Measurements from ENCODE around the gene FLNA. TPM values are rescaled to one million over a fixed set of nuclear protein-coding genes. Genes with fewer than 3 reads are reported as not detected.

FLNA gene
- total and polyA plus RNA-seq, 2 donors (not counting 3 experiments of a cell fraction or from before 2014, with no cell fraction given): 658 to 1,474 TPM

GRCh38 chrX:154325541-154325940 is 48.9 kb downstream of the FLNA start:
- DNase-seq (ENCODE audit: low read depth, low spot score) (peak; percentile 61), FAIRE-seq (peak; percentile 86)
- no peaks in the 10 kb centered on the region for H3K36me3 ChIP-seq (ENCODE audit: control insufficient read depth in 2 of 2, extremely low read depth in 1 of 2, insufficient read depth in 2 of 2, low read length in 2 of 2)
- no TSS peak for BruUV-seq (replicated peaks)
- ChIA-PET CTCF (interaction anchor here (1.4 kb wide), 1 partner anchor 9 kb away, joined by 5 read pairs; no protein-coding TSS in a partner anchor), POLR2A (no interaction called here)
- no peak overlapping the region for H3K9ac ChIP-seq (replicated peaks; ENCODE audit: extremely low read depth, insufficient read depth, low read length)
- H4K20me1 ChIP-seq (replicated peaks; ENCODE audit: control insufficient read depth, extremely low read depth, insufficient read depth, low read length): no peaks in the 10 kb centered on the region
- H2AFZ ChIP-seq (ENCODE audit: low read depth, low read length): no peak overlapping the region
- TF ChIP-seq POLR2A (IDR thresholded peaks at IDR 0.05; ENCODE audit: low read depth, low read length): no peak
- no peak for TF ChIP-seq EZH2 (IDR thresholded peaks at IDR 0.05; ENCODE audit: borderline replicate concordance, low read depth, low read length, severe bottlenecking)
- no peak for TF ChIP-seq JUN (IDR thresholded peaks at IDR 0.05; ENCODE audit: borderline replicate concordance, insufficient read depth, insufficient read length, low read depth)
- TF ChIP-seq POLR2AphosphoS5 (IDR thresholded peaks at IDR 0.05; ENCODE audit: insufficient read depth, low read depth, low read length): no peak
- TF ChIP-seq FOS (IDR thresholded peaks at IDR 0.05; ENCODE audit: borderline replicate concordance, insufficient read depth, low read length): no peak
- TF ChIP-seq CTCF (IDR thresholded peaks at IDR 0.05; ENCODE audit: extremely low read depth in 1 of 2, insufficient read depth in 1 of 2, low read depth in 1 of 2, low read length in 2 of 2): no peak
- no peak for TF ChIP-seq GATA2 (IDR thresholded peaks at IDR 0.05; ENCODE audit: insufficient read depth, insufficient read length, low read depth, low read length)
- TF ChIP-seq MYC (IDR thresholded peaks at IDR 0.05; ENCODE audit: low read depth, low read length): no peak
- TF ChIP-seq MAX (IDR thresholded peaks at IDR 0.05; ENCODE audit: insufficient read depth, insufficient read length): no peak
- no peaks in the 10 kb centered on the region for H3K9me3 ChIP-seq (replicated peaks; ENCODE audit: control insufficient read depth, insufficient read depth, low read length)
- dilution Hi-C loops (cut with MboI; ENCODE audit: extremely low pct_ligation_motif_present, low sequenced_read_pairs): no loop called here
- H3K27ac ChIP-seq (ENCODE audit: insufficient read depth, low read depth, low read length): peak overlapping the region; percentile 15
- no peaks in the 10 kb centered on the region for H3K79me2 ChIP-seq (ENCODE audit: control insufficient read depth, insufficient read depth, low read length)
- no peak overlapping the region for H3K4me3 ChIP-seq (replicated peaks in 1 of 3; ENCODE audit: insufficient read depth in 1 of 3, low read depth in 1 of 3, low read length in 3 of 3)
- no peaks in the 10 kb centered on the region for H3K9me1 ChIP-seq (replicated peaks; ENCODE audit: control insufficient read depth, extremely low read depth, insufficient read depth, low read length)
- H3K4me1 ChIP-seq (ENCODE audit: control insufficient read depth, extremely low read depth, insufficient read depth, low read length): peaks cover 18% of the 10 kb centered on the region
- H3K27me3 ChIP-seq (ENCODE audit: control insufficient read depth in 2 of 2, insufficient read depth in 2 of 2, low read length in 2 of 2): no peaks in the 10 kb centered on the region
- no peak overlapping the region for H3K4me2 ChIP-seq (ENCODE audit: insufficient read depth, low read length)
- intact Hi-C loops (cut with micrococcal nuclease): no loop called here
